ENCODE measurements around the gene SYT9.

Gene SYT9

DNA sequence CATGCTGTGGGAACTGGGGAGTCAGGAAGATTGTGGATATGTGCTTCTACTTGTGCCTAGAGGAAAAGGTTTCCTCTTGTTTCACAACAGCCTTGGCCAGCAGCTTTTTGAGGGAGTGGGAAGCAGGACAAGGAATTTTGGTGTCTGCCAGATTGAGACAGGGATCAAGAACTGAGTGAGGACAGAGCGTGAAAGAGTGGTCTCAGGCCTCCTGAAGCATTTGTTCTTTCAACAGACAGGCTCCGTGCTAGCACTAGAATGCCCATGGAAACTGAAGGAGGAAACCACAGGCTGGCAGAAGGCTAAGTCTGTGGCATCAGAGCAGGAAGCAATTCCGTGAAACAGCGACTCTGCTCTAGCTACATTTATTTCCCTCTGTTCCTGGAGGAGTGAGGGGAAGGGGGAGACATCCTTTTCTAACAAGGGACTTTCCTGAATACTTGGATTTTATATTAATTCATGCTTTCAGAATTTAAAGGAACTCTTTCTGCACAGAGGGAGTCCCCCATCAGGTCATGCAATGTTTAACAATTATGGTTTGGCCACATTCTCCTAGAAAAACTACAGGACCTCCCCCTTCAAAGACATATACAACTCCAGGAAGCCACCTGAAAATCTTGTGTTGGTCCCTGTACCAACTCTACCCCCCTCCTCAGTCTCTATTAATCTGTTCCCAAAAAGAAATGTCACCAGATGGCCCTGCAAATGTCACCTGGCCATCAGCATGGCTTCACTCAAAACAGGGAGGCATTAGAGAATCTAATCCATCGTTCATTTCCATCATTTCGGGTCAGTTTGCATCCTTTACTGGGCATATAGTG is 96.1 kb downstream of the SYT9 start:
- no peak for DNase-seq

DNA sequence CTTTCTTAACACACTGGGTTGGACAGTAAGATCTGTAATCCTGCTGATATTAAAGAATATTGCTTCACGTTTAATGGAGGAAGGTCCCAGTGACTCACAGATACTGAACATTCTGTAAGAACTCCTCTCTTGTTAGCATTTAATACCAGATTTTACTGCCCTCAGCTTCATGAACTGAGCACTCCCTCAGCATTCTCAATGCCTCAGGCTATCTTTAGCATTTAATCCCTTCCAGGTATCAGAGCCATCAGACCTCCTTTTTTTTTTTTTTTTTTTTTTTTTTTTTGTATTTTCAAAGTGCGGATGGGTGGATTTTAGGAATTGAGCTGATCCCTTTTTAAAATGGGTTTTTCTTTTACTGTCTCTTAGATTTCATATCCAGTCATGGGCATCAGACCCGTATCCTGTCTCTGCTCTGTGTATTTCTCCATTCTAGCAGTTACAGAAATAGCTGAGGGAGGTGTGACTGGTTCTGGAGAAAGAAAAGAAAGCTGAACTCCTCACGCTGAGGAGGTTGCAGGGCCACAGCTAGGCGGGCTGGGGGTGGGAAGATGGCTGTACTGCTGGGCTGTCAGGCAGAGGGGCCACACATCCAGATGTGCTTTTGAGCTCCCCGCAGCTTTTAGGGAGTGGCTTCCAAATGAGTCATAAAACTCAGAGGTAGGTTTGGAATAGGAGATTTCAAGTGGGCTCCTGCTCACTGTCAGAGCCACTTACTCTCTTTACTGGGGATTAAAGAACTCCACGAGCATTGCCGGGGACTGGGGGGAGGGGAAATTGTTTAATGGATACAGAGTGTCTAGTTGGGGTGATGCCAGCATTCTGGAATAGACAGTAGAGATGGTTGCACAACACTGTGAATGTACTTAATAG is 97.0 kb downstream of the SYT9 start:
- peak; percentile 63 for DNase-seq

DNA sequence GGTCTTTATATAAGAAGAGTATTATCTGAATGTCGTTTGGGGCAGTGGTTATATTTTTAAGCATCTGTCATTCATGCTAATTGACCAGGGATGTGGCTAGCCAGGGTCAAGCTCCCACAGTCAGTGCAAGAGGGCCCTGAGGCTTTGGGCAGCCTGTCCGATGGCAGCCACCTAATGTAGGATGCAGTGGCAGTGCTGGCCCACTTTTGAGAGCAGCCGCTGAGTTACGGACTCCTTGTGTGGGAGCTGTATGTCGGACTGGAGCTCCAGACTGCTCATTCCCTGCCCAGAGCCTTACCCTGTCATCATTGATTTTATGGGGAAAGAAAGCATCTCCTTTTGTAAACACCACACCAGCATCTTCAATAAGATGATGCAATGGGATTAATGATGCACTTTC is 99.5 kb downstream of the SYT9 start:
- no peak for DNase-seq

GRCh38 chr11:7353100-7353499 is 101.4 kb downstream of the SYT9 start:
- DNase-seq, result peak; percentile 13

DNA sequence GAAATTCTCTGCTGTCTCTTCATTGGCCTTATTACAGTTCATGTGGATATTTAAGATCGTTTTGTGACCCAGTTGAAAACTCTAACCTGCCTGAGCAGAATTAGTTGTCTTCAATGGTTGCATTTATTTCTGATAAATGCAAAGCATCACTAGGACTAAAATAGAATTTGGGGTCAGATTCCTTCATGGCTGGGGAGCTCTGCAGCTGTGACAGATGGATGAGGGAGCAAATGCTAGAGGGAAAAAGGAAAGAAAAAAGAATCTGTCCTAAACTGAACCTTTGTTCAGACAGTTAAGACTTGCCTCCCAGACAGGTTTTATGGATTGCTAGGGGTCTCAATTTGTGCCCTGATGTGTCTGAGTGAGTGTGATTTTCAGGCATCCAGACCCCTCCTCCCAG is 113.0 kb downstream of the SYT9 start:
- no peak for DNase-seq

GRCh38 chr11:7367803-7368202 is 116.1 kb downstream of the SYT9 start:
- no peak for DNase-seq

GRCh38 chr11:7376386-7376785 is 124.7 kb downstream of the SYT9 start:
- no peak for DNase-seq

DNA sequence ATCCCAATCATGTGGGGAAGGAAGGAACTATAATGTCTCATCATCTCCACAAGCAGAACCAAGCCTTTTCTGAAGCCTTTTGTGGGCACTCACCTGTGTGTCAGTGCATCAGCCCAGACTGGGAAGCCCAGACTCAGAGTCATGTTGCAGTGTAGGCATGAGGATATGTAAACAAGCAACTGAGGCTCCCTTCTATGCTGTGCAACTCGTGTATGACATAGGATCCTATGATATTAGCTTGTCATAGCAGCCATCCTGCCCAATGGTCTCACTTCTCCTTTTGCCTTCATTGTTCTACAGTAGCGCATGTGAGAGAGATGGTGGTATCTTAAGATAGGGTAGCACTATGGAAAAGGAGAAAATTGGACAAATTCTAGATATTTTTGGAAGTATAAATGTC is 130.2 kb downstream of the SYT9 start:
- DNase-seq, result no peak

DNA sequence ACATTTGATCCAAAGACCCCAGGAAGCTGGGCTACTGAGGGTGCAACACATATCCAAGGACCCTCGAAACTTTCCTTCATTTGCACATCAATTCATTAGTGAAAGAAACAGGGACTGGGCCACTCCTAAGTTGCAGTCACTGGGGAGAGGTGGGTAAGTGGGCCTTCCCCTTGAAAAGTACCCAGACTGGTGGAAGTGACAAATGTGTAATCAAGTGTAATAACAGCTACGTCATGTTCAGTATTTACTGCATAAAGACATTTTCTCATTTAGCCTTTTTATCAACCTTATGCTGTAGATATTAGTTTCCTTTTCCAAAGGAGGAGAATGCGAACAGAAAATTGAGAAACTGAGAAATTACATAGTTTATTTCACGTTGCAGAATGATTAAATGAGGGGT is 131.7 kb downstream of the SYT9 start:
- no peak for DNase-seq

DNA sequence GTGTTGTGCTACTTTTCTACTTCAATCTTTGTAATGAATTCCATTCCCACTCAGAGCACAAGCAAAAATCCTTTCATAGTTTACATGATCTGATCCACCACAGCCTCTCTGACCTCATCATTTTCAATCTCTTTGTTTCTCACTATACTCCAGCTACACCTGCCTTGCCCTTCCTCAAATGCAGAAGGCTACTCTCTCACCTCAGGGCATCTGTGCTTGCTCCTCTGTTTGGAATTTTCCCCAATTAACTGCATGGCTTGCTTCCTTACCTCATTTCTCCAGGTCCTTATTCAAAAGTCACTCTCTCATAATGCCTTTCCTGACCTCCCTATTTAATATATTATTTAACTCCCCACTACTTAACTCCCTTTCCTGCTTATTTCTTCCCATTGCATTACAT is 133.0 kb downstream of the SYT9 start:
- DNase-seq, result no peak

- no peak for DNase-seq
Measured at GRCh38 chr11:7385532-7385931, 133.8 kb downstream of the SYT9 start.

DNA sequence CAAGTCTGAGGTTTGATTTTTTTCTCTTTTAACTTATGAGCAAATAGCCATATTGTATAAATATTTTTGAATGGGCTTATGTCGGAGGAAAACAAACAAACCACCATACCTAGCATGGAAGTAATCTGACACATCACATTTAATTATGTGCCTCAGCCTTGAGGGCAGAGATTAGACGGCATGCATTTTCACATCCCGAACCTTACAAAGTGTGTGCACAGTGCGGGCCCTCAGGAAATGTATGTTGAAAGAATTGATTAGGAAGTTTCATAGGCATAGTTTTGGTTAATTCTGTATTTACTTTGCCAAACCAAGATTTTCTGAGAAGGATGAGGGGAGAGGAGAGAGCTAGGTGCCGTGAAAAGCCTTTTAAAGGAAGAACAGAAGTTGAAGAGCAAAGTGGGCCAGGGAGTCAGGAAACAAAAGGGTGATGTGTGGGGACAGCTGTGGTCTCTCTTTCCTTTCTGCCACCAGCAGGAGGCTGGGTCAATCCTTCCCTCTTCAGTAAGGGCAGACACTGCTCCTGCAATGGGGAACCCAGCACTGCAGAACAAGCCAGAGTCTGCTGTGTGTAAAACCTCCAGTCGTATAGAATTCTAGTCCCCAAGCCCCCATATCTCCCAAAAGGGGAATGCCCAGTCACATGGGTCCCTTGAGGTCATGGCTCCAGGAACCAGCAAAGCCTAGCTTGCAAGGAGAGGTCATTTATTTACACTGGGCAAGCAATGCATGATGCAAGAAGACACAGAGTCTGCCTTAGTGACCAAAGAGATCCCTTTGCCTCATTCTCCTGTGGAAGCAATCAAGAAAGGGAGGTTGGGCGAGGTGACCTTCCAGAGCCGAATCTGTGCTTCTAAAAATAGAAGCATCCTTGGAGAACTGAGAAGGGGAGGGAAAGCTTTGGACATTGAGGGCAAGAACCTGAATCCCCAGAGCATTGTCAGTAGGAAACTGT is 162.5 kb downstream of the SYT9 start:
- no peak for DNase-seq

- DNase-seq, result no peak
Measured at GRCh38 chr11:7414973-7415817, 163.5 kb downstream of the SYT9 start.

DNA sequence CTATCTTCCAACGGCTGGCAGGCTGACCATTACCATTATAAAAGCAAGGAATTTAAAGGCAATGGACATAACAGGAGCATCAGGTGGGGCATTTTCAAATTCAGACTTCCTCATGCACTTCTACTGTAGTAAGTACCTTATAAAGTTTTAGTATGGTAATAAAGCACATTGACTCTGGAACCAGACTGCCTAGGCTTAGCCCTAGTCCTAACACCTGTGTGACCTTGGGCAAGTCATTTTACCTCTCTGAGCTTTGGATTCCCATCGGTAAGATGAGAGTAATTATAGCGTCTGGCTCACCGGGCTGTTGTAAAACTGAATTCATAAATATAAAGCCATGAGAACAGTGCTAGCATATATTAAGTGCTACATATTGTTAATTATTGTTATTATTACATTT is 164.4 kb downstream of the SYT9 start:
- DNase-seq, result no peak

- DNase-seq, result no peak
Measured at GRCh38 chr11:7417328-7417727, 165.6 kb downstream of the SYT9 start.

- DNase-seq, result no peak
Measured at GRCh38 chr11:7418061-7418460, 166.4 kb downstream of the SYT9 start.

GRCh38 chr11:7418906-7419305 is 167.2 kb downstream of the SYT9 start:
- no peak for DNase-seq

DNA sequence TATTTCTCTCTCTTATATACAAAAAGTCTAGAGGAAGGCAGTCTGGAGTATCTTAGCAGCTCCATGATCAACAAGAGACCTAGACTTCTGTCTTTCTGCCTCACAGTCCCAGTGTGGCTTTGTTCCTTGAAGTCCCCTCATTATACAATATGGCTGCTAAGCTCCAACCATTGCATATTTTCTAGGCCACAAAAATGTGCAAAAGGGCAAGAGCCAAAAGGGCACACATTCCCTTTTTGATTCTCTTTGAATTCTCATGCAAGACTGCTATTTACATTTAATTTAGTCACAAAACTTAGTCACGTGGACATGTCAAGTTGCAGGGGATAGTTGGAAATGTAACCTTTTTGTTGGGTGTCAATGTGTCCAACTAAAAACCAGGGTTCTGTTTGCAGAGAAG is 169.4 kb downstream of the SYT9 start:
- no peak for DNase-seq

GRCh38 chr11:7422544-7423331 is 171.0 kb downstream of the SYT9 start:
- no peak for DNase-seq

DNA sequence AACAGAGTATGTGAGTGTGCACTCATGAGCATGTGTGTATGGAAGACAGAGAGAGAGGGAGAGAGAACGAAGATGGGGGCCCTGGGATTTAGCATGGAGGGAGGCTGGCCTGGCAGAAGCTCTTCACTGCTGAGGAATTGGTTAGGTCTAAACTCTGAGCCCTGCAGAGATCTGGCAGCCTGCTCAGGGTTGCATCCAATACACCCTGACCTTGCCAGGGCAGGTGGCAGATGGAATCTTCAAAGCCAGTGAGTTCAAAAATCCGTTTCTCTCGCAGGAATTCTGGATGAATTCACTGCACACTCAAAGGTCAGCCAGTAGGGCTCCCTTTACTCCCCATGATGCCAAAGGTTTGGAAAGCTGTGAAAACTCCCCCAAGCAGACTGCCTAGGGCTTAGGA is 172.2 kb downstream of the SYT9 start:
- DNase-seq, result no peak

- DNase-seq, result no peak
Measured at GRCh38 chr11:7427733-7428132, 176.0 kb downstream of the SYT9 start.
